WERI-Rb-1 (cell line): Measurements from ENCODE around the gene RBM33.
"Not testable (repeated sequence)": the region's sequence is repeated elsewhere in the genome, so short reads cannot be mapped to it uniquely, and the experiment has no call there.

Source experiments
- DNase-seq: peaks from one replicate; pipeline ENCODE4 v3.0.0-alpha.2; 2020
- H3K27ac ChIP-seq: fragments of 250-450 bp; sonication (Bioruptor Pico); 2 replicates; pipeline ENCODE4 v1.5.1; 2020; ENCODE audit warnings: mild to moderate bottlenecking, moderate library complexity
- H3K27me3 ChIP-seq: fragments of 250-450 bp; sonication (Bioruptor Pico); 2 replicates; pipeline ENCODE4 v1.5.1; 2021; ENCODE audit warnings: mild to moderate bottlenecking, low read depth, moderate library complexity; ENCODE audit not compliant: insufficient read depth, severe bottlenecking
- H3K36me3 ChIP-seq: fragments of 250-450 bp; sonication (Bioruptor Pico); 2 replicates; pipeline ENCODE4 v1.5.1; 2020; ENCODE audit warnings: mild to moderate bottlenecking, moderate library complexity
- H3K4me3 ChIP-seq: 2 replicates; pipeline ENCODE4 v1.5.1; 2011; ENCODE audit warnings: low read depth, mild to moderate bottlenecking, control low read depth, low read length
- H3K9me3 ChIP-seq: fragments of 250-450 bp; sonication (Bioruptor Pico); 2 replicates; pipeline ENCODE4 v1.5.1; 2021; ENCODE audit warnings: mild to moderate bottlenecking, moderate library complexity; ENCODE audit not compliant: severe bottlenecking
- CTCF ChIP-seq: IDR thresholded peaks from 2 replicates; pipeline ENCODE4 v1.5.1; 2011; ENCODE audit warnings: low read depth, mild to moderate bottlenecking, control low read depth, inconsistent platforms, low read length

The RBM33 gene

GRCh38 chr7:155685070-155685790 lies 40.8 kb downstream of the RBM33 start:
- H3K27ac ChIP-seq = no peak overlapping the region; the same call in 1 of the 2 replicates
- no peaks in the 10 kb centered on the region for H3K27me3 ChIP-seq
- H3K9me3 ChIP-seq = peaks cover 2% of the 10 kb centered on the region
- TF ChIP-seq CTCF = no peak
- H3K36me3 ChIP-seq = peaks cover 32% of the 10 kb centered on the region
- H3K4me3 ChIP-seq = no peak overlapping the region
- DNase-seq = no peak

- no peak for DNase-seq
- no peak overlapping the region for H3K27ac ChIP-seq
- no peak overlapping the region for H3K4me3 ChIP-seq
- no peak for TF ChIP-seq CTCF
- H3K27me3 ChIP-seq = no peaks in the 10 kb centered on the region
- peaks cover 32% of the 10 kb centered on the region for H3K36me3 ChIP-seq
- peaks cover 2% of the 10 kb centered on the region for H3K9me3 ChIP-seq
Measured at GRCh38 chr7:155685791-155686160, 41.3 kb downstream of the RBM33 start.

- DNase-seq, H3K27ac ChIP-seq, H3K27me3 ChIP-seq, H3K4me3 ChIP-seq, H3K9me3 ChIP-seq: not testable (repeated sequence)
- H3K36me3 ChIP-seq = peaks cover 28% of the 10 kb centered on the region
Measured at GRCh38 chr7:155686620-155687324, 42.3 kb downstream of the RBM33 start.

- peaks cover 25% of the 10 kb centered on the region for H3K36me3 ChIP-seq
- H3K9me3 ChIP-seq, H3K4me3 ChIP-seq, DNase-seq, H3K27me3 ChIP-seq, H3K27ac ChIP-seq: not testable (repeated sequence)
Measured at GRCh38 chr7:155688237-155688636, 43.8 kb downstream of the RBM33 start.

GRCh38 chr7:155690655-155691054 lies 46.2 kb downstream of the RBM33 start:
- not testable (repeated sequence) for H3K9me3 ChIP-seq, H3K4me3 ChIP-seq, DNase-seq, H3K27ac ChIP-seq, H3K27me3 ChIP-seq
- peaks cover 20% of the 10 kb centered on the region for H3K36me3 ChIP-seq

GRCh38 chr7:155692317-155692716 lies 47.9 kb downstream of the RBM33 start:
- Histone ChIP-seq H3K27me3 (no peaks in the 10 kb centered on the region), H3K36me3 (peaks cover 11% of the 10 kb centered on the region), H3K9me3 (no peaks in the 10 kb centered on the region), H3K4me3 (no peak overlapping the region), H3K27ac (no peak overlapping the region)
- DNase-seq = no peak
- no peak for TF ChIP-seq CTCF

- peaks cover 11% of the 10 kb centered on the region for H3K36me3 ChIP-seq
- no peak for TF ChIP-seq CTCF
Measured at GRCh38 chr7:155693826-155694225, 49.4 kb downstream of the RBM33 start.

More at GRCh38 chr7:155693826-155694225, 49.4 kb downstream of the RBM33 start:
- no peaks in the 10 kb centered on the region for H3K9me3 ChIP-seq
- H3K27ac ChIP-seq = no peak overlapping the region
- H3K4me3 ChIP-seq = no peak overlapping the region
- H3K27me3 ChIP-seq = no peaks in the 10 kb centered on the region
- DNase-seq = no peak
